Measurements from ENCODE around the gene MRPL39.

The MRPL39 gene

DNA sequence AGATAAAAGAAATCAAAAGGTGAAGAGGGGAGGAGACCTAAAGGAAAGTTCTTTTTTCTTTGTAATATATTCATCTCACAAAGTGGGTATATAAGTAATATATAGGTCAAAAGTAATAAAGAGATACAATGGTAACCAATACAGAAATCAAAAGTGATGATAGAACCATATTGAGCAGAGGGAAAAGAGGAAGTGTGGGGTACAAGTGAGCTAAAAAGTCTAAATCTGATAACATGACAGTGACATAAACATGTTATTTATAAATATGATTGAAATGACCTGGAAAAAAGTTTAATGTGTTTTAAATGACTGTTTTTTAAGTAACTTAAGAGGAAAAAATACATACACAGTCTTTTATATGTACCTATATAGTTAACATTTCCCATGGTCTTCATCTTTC, 70.5 kb downstream of the MRPL39 start:
- no peak for DNase-seq (ENCODE audit: low read depth)

DNA sequence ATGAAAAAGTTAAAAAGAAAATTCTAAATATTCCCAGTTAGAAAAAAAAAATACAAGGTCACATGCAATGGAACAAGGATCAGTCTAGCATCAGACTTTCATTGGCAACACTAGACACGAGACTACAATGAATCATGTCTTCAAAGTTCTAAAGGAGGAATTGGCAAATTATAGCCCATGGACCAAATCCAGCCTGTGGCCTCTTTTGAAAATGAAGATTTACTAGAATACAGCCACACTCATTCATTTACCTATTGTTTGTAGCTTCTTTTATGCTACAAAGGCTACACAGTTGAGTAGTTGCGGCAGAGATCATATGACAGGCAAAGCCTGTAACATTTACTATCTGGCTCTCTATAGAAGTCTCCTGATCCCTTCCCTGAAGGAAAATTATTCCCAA, 71.4 kb downstream of the MRPL39 start:
- no peak for DNase-seq (ENCODE audit: low read depth)

Data from activated T-cell treated with anti-CD3 and anti-CD28 coated beads for 1 hour (primary cell).